WTC11 (cell line): ENCODE measurements around the gene COIL.
A peak's percentile ranks its signal among the peaks of the same experiment; 100 is the strongest.

Source experiments
- ATF3 ChIP-seq: sonication (generic); formaldehyde crosslinking; conservative IDR thresholded peaks from 2 replicates; pipeline ENCODE4 v1.8.1; 2022; ENCODE audit warnings: mild to moderate bottlenecking, missing genetic modification reagents
- CTCF ChIP-seq: fragments of 200-600 bp; IDR thresholded peaks from 2 replicates; pipeline ENCODE4 v1.8.0; 2022; ENCODE audit warnings: antibody characterized with exemption
- ELF4 ChIP-seq: sonication (generic); formaldehyde crosslinking; IDR thresholded peaks from 2 replicates; pipeline ENCODE4 v1.8.1; 2022; ENCODE audit warnings: low read depth, mild to moderate bottlenecking, moderate library complexity, missing genetic modification reagents
- FOXP1 ChIP-seq: sonication (generic); formaldehyde crosslinking; IDR thresholded peaks from 2 replicates; pipeline ENCODE4 v1.8.0; 2022; ENCODE audit warnings: missing genetic modification reagents, mild to moderate bottlenecking, moderate library complexity, borderline replicate concordance
- IRF1 ChIP-seq: sonication (generic); formaldehyde crosslinking; IDR thresholded peaks from 2 replicates; pipeline ENCODE4 v1.8.0; 2023; ENCODE audit warnings: missing genetic modification reagents
- JUN ChIP-seq: sonication (generic); formaldehyde crosslinking; IDR thresholded peaks from 2 replicates; pipeline ENCODE4 v1.8.0; 2023; ENCODE audit warnings: mild to moderate bottlenecking, missing genetic modification reagents
- MAX ChIP-seq: sonication (generic); formaldehyde crosslinking; IDR thresholded peaks from 2 replicates; pipeline ENCODE4 v1.8.0; 2022; ENCODE audit warnings: mild to moderate bottlenecking, missing genetic modification reagents
- NR2C2 ChIP-seq: sonication (generic); formaldehyde crosslinking; IDR thresholded peaks from 2 replicates; pipeline ENCODE4 v1.8.0; 2022; ENCODE audit warnings: mild to moderate bottlenecking, missing genetic modification reagents
- PRDM15 ChIP-seq: sonication (generic); formaldehyde crosslinking; IDR thresholded peaks from 2 replicates; pipeline ENCODE4 v1.8.0; 2022; ENCODE audit warnings: missing genetic modification reagents
- SP1 ChIP-seq: sonication (generic); formaldehyde crosslinking; conservative IDR thresholded peaks from 2 replicates; pipeline ENCODE4 v1.8.1; 2022; ENCODE audit warnings: missing genetic modification reagents
- USF1 ChIP-seq: sonication (generic); formaldehyde crosslinking; IDR thresholded peaks from 2 replicates; pipeline ENCODE4 v1.8.0; 2022; ENCODE audit warnings: mild to moderate bottlenecking, missing genetic modification reagents
- ZNF263 ChIP-seq: sonication (generic); formaldehyde crosslinking; IDR thresholded peaks from 2 replicates; pipeline ENCODE4 v1.8.1; 2022; ENCODE audit warnings: low read depth, mild to moderate bottlenecking, moderate library complexity, missing genetic modification reagents
- ZNF532 ChIP-seq: fragments of 250-450 bp; sonication (Bioruptor Pico); IDR thresholded peaks from 2 replicates; pipeline ENCODE4 v1.9.0; 2021; ENCODE audit warnings: mild to moderate bottlenecking, borderline replicate concordance

- no peak for TF ChIP-seq CTCF
- no peak for TF ChIP-seq USF1 (CRISPR knock-in tag)
- TF ChIP-seq JUN (CRISPR knock-in tag): no peak
- TF ChIP-seq NR2C2: no peak
- no peak for TF ChIP-seq IRF1 (CRISPR knock-in tag)
- no peak for TF ChIP-seq ZNF532 (CRISPR knock-in tag)
- TF ChIP-seq FOXP1 (CRISPR knock-in tag): no peak
- TF ChIP-seq ATF3 (CRISPR knock-in tag): no peak
- TF ChIP-seq MAX (CRISPR knock-in tag): peak; percentile 46; the same call in 1 of the 2 replicates
- no peak for TF ChIP-seq SP1 (CRISPR knock-in tag)
- TF ChIP-seq ZNF263 (CRISPR knock-in tag): no peak
- no peak for TF ChIP-seq ELF4 (CRISPR knock-in tag)
- TF ChIP-seq PRDM15: no peak
Observed at GRCh38 chr17:57004944-57005579, 44.2 kb upstream of the COIL start.
